GM19468 (cell line): ENCODE data around the gene SMARCA2.

Experiments
- ATAC-seq: cut with Tn5 transposase; IDR thresholded peaks from one replicate; pipeline ENCODE4 v1.9.1; 2021; ENCODE audit warnings: mild to moderate bottlenecking, moderate library complexity, moderate number of reproducible peaks; ENCODE audit not compliant: unreplicated experiment; ENCODE audit errors: extremely low read depth

Gene SMARCA2

GRCh38 chr9:2231101-2231500 lies 216.0 kb downstream of the SMARCA2 start:
- no peak for ATAC-seq

GRCh38 chr9:2231829-2232228 lies 216.7 kb downstream of the SMARCA2 start:
- ATAC-seq, result no peak

DNA sequence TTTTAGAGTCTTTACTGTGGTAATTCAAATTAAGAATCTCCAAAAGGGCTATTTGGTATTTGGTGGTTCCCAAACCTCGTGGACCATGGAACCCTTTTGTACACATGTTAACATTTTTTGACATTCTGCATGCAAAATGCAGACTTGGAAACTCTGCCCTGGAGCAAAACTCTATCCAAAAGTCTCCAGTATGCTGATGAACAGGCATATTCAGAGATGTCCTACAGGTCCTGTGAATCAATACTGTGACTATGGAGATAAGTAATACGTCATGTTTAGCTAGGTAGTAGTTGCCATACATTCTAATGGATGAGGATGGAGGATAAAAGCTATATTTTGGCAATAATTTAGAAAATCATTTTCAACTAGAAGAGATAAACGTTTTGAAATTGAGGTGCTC lies 218.1 kb downstream of the SMARCA2 start:
- no peak for ATAC-seq

GRCh38 chr9:2234371-2234893 lies 219.3 kb downstream of the SMARCA2 start:
- no peak for ATAC-seq

- no peak for ATAC-seq
Observed at GRCh38 chr9:2235623-2236022, 220.5 kb downstream of the SMARCA2 start.

DNA sequence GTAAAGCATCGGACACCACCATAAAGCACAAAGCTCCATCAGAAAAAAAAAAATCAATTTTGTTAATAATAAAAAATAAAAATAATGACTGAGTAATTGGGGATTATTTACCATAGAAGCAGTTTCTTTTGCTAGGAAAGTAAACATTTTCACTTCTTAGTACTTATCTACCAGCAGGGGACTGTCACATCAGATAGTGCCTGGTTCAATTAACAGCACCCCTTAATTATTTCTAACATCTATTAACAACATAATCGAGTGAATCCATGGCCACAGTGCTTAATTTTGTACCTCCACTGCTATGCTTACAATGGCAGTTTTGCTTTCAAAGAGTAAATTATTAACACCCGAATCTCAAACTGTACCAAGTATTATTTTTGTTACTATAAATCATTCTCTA lies 221.7 kb downstream of the SMARCA2 start:
- ATAC-seq, result no peak

- ATAC-seq, result no peak
Observed at GRCh38 chr9:2241461-2241835, 226.3 kb downstream of the SMARCA2 start.

GRCh38 chr9:2241836-2242741 lies 226.9 kb downstream of the SMARCA2 start:
- peak; percentile 71 for ATAC-seq

DNA sequence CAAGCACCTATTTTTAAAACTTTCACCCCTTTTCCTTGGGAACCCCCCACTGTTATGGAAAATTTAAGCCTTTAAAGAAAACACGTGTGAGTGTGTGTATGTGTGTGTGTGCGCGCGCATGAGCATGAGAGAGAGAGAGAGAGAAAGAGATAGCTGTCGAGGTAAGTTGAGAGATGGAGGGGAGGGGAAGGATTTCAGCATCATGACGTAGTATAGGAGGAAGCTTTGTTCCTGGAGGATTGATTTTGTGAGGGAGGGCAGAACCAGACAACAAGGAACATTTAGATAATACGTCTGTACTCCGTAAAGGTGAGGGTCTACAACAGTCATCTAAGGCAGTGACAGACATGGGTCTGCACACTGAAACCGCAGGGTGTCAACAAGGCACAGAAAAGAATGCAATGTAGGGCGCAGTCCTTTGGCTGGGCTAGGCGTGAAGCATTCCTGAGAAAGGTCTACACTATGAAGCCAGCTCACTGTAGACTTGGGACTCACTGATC lies 227.7 kb downstream of the SMARCA2 start:
- ATAC-seq, result no peak
